GM21619 (cell line): Measurements from ENCODE around the gene MFAP1.
"Not testable (repeated sequence)": the region's sequence is repeated elsewhere in the genome, so short reads cannot be mapped to it uniquely, and the experiment has no call there.

Experiments used
- ATAC-seq: cut with Tn5 transposase; IDR thresholded peaks from one replicate; pipeline ENCODE4 v1.9.1; 2021; ENCODE audit not compliant: unreplicated experiment

The MFAP1 gene

DNA sequence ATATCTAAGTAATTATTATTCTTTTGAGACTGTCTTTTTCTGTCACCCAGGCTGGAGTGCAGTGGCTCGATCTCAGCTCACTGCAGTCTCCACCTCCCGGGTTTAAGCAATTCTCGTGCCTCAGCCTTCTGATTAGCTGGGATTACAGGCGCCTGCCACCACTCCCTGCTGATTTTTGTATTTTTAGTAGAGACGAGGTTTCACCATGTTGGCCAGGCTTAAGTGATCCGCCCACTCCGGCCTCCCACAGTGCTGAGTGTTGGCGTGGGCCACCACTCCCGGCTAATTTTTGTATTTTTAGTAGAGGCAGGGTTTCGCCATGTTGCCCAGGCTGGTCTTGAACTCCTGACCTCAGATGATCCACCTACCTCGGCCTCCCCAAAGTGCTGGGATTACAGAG is 815 bp upstream of the MFAP1 start:
- ATAC-seq, result not testable (repeated sequence)

DNA sequence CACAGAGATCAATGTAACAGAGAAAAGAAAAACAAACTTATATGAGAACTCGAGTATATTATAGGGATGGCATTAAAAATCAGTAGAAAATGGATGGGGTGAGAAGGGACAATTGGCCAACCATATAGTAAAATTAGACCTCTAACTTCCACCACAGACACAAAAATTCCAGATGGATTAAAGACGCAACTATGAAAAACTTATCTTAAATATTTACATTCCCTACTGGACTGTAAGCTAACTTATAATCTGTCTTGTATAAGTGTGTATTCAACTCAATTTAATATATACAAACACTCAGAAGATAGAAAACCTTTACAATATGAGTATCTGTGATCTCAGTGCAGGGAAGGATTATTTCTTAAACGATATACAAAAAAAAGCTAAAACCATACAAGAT is 3.0 kb downstream of the MFAP1 start:
- ATAC-seq, result no peak

DNA sequence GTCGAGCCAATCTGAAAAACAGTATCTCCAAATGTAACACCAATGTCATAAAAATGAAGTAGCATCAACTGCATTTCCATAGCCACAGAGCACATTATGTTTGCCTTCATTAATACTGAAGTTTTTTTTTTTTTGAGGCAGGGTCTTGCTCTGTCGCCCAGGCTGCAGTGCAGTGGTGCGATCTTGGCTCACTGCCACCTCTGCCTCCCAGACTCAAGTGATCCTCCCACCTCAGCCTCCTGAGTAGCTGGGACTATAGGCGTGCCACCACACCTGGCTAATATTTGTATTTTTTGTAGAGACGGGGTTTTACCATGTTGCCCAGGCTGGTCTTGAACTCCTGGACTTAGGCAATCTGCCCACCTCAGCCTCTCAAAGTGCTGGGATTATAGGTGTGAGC is 9.4 kb downstream of the MFAP1 start:
- not testable (repeated sequence) for ATAC-seq

DNA sequence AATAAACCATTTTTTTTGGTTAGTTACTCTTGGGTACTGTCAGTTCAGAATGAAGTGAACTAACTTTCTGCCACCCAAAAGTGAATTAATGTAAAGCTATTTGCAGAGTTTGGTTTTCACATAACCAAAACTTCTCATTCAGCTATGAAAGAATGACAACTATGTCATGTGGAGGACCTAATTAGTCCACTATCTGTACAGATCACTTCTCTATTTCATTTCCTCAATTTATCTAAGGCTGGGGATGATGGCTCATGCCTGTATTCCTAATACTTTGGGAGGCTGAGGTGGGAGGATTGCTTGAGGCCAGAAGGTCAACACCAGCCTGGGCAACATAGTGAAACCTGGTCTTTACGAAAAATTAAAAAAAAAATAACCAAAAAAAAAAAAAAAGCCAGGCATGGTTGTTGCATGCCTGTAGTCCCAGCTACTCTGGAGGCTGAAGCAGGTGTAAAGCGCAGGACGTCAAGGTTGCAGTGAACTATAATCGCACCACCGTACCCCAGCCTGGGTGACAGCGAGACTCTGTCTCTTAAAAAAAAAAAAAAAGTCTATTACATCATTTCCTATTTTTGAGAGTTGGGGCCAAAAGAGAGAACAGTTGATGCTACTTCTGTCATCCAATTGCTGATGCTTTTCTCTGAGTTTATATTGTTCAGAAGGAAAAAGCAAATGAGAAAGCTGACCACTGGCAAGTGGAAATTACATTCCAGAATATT is 15.4 kb downstream of the MFAP1 start:
- ATAC-seq, result peak; percentile 61

DNA sequence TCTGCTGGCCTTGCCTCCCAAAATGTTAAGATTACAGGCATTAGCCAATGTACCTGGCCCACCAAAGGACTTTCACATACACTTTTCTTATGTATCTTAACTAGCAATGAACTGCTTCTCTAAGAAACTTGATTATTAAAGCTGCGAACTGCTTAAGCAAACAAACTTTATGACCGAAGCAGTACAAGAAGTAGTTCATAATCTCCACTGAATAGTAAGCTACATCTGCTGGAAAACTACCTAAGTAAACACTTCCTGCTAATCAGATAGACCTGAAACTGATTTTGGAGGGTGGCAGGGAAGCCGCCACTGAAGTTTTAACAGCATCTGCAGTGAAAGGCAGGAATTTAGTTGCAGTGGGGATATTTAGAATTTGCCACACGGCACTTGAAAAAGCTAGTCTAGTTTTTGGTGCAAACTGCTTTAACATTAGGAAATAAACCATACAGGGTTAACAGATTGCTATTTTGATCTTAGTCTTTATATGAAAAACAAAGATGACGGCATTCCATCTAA is 16.0 kb downstream of the MFAP1 start:
- no peak for ATAC-seq

DNA sequence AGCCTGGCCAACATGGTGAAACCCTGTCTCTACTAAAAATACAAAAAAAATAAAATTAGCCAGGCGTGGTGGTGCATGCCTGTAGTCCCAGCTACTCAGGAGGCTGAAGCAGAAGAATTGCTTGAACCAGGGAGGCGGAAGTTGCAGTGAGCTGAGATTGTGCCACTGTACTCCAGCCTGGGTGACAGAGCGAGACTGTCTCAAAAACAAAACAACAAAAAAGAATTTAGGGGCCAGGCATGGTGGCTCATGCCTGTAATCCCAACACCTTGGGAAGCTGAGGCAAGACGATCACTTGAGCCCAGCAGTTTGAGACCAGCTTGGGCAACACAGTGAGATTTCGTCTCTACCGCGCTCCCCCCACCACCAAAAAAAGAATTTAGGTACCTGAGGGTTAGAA is 21.8 kb downstream of the MFAP1 start:
- ATAC-seq, result not testable (repeated sequence)

DNA sequence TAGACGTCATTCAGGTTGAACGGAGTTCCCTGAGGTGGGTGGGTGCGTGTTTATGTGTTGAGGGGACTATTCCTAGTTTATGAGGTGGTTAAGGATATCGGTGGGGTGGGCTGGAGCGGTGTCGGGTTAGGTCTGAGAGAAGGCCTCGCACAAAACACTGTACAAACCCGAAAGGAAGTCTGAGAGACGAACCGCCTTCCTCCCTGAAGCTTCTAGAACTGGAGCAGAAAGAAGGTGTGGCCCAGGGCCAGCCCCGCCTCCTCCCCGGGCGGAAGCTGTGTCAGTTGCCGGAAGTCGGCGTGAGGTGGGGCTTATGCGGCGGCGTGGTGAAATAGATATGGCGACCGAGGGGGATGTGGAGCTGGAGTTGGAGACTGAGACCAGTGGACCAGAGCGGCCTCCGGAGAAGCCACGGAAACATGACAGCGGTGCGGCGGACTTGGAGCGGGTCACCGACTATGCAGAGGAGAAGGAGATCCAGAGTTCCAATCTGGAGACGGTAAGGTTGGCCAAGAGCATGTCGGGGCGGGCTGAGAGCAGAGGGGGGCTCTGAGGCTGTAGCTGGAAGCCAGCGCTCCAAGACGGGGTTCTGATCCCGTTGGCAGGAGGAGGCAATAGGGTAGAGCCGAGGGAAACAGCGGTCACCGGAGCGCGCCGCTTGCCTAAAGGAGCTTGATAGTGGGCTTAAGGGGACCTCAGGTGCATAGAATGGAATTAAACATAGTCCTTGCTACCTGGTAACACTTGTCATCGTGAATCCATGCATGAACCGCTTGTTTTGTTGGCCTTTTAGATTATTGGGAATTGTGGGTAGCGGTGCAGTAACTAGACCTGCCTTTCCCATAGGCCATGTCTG is 24.0 kb downstream of the MFAP1 start, which contains the start of gene HYPK:
Gene HYPK, plus strand, starts transcription at position 314 of the 856 bp plus-strand sequence. Its CDS starts 24 bp downstream, at position 338.
- peak; percentile 89 for ATAC-seq

DNA sequence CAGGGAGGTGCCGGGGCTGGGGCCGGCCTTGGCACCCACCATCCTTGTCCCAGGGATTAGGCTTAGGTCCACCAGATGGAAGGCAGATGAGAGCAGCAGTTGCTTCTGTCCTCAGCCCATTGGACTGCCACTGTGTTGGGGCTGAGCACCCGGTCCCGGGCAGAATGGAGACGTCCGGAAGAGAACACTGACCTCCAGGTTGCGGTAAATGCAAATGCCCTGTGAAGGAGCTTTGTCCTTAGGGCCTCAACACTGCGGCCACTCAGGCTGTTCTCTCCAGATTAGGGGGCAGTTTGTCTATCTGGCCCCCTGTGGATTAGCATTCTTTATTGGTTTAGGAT is 24.6 kb downstream of the MFAP1 start, which contains the start of gene SERINC4:
Gene SERINC4, minus strand, starts transcription at position 276 of the 341 bp plus-strand sequence. Its CDS starts 234 bp downstream, at position 42.
- ATAC-seq, result no peak

DNA sequence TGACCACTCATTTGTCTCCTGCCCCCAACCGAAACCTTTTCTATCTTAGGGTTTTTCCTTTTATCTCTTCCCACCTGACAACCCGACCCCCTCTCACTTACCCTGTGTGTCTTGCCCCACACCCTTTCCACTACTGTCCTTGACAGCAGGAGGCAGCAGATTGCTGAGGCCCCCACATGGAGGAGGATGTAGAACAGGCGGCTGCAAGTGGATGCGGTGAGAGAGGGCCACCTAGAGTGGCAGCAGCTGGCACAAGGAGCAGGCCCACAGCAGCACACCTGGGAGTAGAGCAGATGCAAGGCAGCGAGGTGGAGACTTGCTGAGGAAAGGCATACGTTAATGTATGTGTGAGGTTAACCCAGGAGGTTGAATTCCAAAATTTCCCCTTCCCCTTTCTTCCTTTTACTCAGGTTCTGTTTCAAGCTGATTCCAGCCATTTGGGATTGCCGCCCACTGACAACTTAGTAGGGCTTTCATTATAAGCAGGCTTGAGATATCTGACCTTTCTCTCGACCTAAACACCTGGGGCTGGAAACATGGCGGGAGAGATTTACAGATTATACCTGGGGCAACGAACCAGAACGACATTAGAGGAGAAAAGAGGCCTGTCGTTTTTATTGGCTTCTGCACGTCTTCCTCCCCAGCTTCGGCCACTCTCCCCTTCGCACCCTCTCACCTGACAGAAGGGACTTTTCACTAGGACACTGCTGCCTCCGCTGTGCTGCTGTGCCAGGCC is 25.1 kb downstream of the MFAP1 start:
- no peak for ATAC-seq

DNA sequence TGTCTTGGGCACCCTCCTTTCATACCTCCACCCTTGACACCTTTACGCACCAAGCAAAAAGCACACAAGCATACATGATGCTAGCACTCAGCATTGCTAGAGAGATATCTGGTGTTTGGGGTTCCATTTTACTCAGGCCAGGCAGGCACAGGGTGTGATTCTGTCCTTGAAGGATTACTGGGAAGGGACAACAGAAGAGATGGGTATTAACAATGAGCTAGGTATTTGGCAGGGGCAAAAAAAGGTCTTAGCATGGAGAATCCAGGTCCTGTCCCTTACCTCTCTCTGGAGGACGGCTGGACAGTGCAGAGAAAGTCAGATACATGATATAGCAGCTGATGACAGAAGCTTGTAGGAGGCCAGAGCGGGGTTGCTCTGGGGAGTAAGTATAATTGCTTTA is 27.9 kb downstream of the MFAP1 start:
- no peak for ATAC-seq

DNA sequence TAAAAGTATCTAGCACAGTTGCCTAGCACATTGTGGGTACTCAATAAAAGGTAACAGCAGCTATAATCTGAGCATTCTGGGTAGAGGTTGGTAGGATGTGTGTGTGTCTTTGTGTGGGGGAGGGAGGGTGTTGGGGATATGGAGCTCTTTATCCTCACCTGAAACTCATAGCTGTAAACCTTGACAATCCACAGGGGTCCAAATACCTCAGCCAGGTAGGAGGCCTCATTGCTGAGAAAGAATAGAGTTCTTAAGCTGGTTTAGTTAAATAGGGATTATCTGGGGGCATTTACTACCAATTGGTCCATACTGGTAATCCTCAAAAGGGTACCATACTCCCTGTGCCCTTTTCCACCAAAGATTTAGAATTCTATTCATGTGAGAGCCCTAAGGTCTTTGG is 28.5 kb downstream of the MFAP1 start:
- no peak for ATAC-seq

DNA sequence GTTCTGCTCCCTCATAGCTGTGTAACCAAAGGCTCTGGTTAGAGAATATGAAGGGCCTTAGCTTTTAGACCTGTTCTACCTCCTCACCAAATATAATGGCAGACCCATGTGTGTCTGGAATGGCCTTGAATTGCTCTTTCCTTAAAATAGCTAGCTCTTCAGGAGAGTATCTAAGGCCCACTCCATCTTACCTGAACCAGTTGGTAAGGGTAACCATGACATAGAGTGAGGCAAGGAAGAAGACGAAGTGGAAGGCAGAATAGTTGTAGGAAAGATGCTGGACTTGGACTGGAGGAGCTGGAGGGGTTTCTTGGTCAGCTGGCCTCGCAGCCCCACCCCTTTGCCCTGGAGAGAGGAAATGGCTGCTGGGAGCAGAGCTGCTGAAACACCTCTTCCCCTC is 29.3 kb downstream of the MFAP1 start:
- no peak for ATAC-seq

DNA sequence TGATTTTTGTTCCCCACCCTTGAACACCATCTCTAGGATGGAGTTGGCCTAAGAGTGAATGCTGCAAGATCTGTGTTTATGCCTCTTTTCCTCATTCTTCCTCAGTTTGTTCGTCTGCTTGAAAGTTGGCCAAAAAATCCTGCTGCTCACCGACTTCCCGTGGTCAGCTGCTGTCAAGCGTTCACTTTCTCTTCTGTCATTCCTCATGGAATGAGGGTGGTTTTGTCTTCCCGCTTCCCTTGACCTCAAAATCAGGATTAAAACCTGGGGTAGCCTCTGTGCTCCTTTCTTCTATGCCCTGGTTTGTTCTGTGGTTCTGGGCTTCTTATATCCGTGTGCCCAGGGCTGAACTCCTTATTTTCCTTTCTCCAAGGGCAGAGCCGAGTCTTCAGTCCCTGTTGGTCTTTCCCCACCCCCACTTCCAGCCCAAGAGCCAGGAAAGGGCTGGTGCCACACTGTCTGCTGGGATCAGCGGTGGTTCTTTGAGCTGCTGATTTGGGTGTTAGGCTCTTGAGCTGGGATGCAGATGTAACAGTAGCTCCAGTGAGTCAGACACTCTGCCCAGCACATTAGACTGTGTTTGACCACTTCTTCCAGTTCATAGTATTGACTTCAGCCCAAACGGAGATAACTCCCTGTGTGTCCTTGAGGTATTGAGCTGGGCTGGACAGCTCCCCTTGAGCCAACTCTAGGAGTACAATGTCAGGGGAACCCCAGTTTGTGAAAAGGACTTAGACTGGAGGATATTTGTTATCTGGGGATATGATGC is 30.0 kb downstream of the MFAP1 start:
- no peak for ATAC-seq

DNA sequence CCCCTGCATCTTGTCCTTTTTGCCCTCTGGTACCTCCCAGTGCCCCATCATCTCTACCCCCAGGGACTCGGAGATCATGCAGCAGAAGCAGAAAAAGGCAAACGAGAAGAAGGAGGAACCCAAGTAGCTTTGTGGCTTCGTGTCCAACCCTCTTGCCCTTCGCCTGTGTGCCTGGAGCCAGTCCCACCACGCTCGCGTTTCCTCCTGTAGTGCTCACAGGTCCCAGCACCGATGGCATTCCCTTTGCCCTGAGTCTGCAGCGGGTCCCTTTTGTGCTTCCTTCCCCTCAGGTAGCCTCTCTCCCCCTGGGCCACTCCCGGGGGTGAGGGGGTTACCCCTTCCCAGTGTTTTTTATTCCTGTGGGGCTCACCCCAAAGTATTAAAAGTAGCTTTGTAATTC is 30.8 kb downstream of the MFAP1 start:
- no peak for ATAC-seq

DNA sequence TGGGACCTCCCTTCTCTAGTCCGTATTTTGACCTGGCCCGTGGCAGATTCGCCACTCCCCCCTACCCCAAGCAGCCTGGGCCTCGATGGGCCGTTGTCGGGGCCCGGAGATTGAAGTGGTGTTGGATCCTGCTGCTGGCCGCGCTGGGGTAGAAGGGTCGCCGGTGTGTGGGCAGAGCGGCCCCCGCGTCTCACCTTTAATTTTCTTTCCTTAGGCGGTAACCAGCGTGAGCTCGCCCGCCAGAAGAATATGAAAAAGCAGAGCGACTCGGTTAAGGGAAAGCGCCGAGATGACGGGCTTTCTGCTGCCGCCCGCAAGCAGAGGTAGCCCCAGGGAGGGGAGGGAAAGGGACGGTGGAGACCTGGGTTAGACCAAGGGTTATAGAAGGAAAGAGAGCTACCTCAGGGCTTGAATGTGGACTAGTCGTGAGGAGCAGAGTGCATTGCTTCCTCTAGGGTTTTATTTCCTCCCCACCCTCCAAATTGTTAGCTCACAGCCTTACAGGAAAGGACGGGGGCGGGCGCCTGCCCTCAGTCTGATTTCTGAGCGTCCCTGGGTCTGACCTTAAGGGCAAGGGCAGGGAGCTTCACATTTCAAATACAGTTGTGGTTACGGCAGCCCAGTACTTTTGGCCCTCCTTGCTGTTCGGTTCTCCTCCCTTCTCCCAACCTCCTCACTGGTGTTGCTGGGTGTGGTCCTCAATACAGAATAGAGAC is 31.6 kb downstream of the MFAP1 start:
- peak; percentile 0 for ATAC-seq

DNA sequence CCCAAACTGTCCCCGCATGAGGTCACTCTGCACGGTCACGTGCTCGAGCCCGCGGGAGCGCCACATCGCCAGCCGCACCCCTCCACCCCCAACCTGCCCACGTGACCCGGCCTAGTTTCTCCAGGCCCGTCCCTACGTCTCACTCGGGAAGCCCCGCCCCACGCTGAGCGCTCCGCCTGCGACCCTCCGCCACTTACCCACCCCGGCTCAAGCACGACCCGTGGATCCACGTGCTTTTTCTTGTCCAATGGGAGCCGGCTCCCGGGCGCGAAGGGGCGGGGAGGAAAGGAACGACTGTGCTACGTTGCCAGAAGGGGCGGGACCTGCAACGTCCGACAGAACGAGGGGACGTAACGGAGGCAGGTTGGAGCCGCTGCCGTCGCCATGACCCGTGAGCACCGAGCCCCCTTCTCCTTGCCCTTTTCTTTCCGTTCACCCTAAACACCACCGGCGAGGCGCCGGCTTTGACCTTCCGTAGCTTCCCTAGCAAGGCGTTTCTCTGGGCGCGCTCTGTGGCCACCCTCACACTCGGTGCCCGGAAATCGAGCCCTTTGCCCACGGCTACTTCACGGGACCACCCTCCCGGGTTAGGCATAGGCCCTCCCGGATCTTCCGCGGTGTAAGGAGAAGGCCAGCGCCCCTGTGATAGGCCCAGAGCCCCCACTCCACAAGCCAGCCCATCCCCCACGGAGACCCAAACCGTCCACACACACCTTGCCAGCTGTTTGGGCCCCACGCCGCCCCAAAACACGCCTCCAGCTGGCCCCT is 32.3 kb downstream of the MFAP1 start, which contains the start of gene SERF2:
Gene SERF2, plus strand, starts transcription at position 328 of the 768 bp plus-strand sequence. Its CDS starts 57 bp downstream, at position 385.
- ATAC-seq, result peak; percentile 81

DNA sequence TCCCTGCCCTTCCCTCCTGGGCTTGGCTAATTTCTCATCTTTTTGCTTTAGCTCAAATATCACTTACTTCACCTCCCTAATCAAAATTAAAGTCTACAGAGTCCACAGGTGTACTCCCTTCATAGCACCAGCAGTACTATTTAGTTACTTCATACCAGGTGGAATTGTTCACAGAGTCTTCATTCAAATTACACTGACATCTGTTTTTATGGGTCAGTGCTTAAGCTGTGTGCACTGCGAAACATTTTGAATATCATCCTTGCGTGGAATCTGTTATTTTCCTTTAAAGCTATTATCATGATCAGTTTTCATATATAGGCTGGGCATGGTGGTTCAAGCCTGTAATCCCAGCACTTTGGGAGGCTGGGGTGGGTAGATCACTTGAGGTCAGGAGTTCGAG is 35.1 kb downstream of the MFAP1 start:
- ATAC-seq, result no peak

DNA sequence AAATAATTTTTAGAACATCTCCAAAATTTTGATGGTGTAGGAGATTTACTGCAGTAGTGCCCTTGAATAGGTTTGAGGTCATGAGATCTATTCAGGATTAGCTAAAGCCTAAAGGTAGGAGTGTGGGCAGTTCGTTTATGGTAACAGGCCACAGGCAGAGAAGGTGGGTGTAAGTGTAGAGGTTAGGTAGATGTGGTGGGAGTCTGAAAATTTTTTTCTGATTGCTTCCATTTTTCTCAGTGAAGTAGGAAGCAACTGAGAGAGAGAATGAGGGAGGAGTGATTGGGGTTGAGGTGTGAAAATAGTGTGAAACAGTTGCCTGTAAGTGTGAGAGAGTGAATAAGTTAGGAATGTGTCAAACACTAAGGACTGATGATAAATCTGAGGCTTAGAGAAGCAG is 45.5 kb downstream of the MFAP1 start:
- ATAC-seq, result no peak
